ENCODE results near the gene FNDC1. TPM values are rescaled to one million over a fixed set of nuclear protein-coding genes. Genes with fewer than 3 reads are reported as not detected.

FNDC1 gene
- total RNA-seq, 1 experiment from 2014 or later = not detected

GRCh38 chr6:159194421-159194820, 25.2 kb downstream of the FNDC1 start:
- DNase-seq (ENCODE audit: low read depth) = no peak
- in situ Hi-C loops (cut with HindIII; ENCODE audit: low pct_unique_long_range_greater_than_20kb, low sequenced_read_pairs) = no loop called here

GRCh38 chr6:159196430-159196975, 27.3 kb downstream of the FNDC1 start:
- in situ Hi-C loops (cut with HindIII; ENCODE audit: low pct_unique_long_range_greater_than_20kb, low sequenced_read_pairs) = no loop called here
- no peak for DNase-seq (ENCODE audit: low read depth)

GRCh38 chr6:159197251-159197650, 28.1 kb downstream of the FNDC1 start:
- in situ Hi-C loops (cut with HindIII; ENCODE audit: low pct_unique_long_range_greater_than_20kb, low sequenced_read_pairs) = no loop called here

GRCh38 chr6:159201336-159201735, 32.1 kb downstream of the FNDC1 start:
- in situ Hi-C loops (cut with HindIII; ENCODE audit: low pct_unique_long_range_greater_than_20kb, low sequenced_read_pairs) = no loop called here
- no peak for DNase-seq (ENCODE audit: low read depth)

More at GRCh38 chr6:159197251-159197650, 28.1 kb downstream of the FNDC1 start:
- no peak for DNase-seq (ENCODE audit: low read depth)

GRCh38 chr6:159203304-159204005, 34.3 kb downstream of the FNDC1 start:
- in situ Hi-C loops (cut with HindIII; ENCODE audit: low pct_unique_long_range_greater_than_20kb, low sequenced_read_pairs) = no loop called here
- DNase-seq (ENCODE audit: low read depth) = no peak

- in situ Hi-C loops (cut with HindIII; ENCODE audit: low pct_unique_long_range_greater_than_20kb, low sequenced_read_pairs) = no loop called here
- DNase-seq (ENCODE audit: low read depth) = no peak
Measured at GRCh38 chr6:159204605-159205004, 35.4 kb downstream of the FNDC1 start.

- no peak for DNase-seq (ENCODE audit: low read depth)
- in situ Hi-C loops (cut with HindIII; ENCODE audit: low pct_unique_long_range_greater_than_20kb, low sequenced_read_pairs) = no loop called here
Measured at GRCh38 chr6:159212028-159212427, 42.8 kb downstream of the FNDC1 start.

GRCh38 chr6:159212525-159213280, 43.5 kb downstream of the FNDC1 start:
- in situ Hi-C loops (cut with HindIII; ENCODE audit: low pct_unique_long_range_greater_than_20kb, low sequenced_read_pairs) = no loop called here
- no peak for DNase-seq (ENCODE audit: low read depth)

GRCh38 chr6:159213405-159213804, 44.2 kb downstream of the FNDC1 start:
- no peak for DNase-seq (ENCODE audit: low read depth)
- in situ Hi-C loops (cut with HindIII; ENCODE audit: low pct_unique_long_range_greater_than_20kb, low sequenced_read_pairs) = no loop called here

- DNase-seq (ENCODE audit: low read depth) = no peak
- in situ Hi-C loops (cut with HindIII; ENCODE audit: low pct_unique_long_range_greater_than_20kb, low sequenced_read_pairs) = no loop called here
Measured at GRCh38 chr6:159214281-159214680, 45.1 kb downstream of the FNDC1 start.

GRCh38 chr6:159217595-159218275, 48.5 kb downstream of the FNDC1 start:
- DNase-seq (ENCODE audit: low read depth) = peak; percentile 13
- in situ Hi-C loops (cut with HindIII; ENCODE audit: low pct_unique_long_range_greater_than_20kb, low sequenced_read_pairs) = no loop called here

- in situ Hi-C loops (cut with HindIII; ENCODE audit: low pct_unique_long_range_greater_than_20kb, low sequenced_read_pairs) = no loop called here
- no peak for DNase-seq (ENCODE audit: low read depth)
Measured at GRCh38 chr6:159220093-159220492, 50.9 kb downstream of the FNDC1 start.

GRCh38 chr6:159221486-159222170, 52.4 kb downstream of the FNDC1 start:
- in situ Hi-C loops (cut with HindIII; ENCODE audit: low pct_unique_long_range_greater_than_20kb, low sequenced_read_pairs) = no loop called here
- DNase-seq (ENCODE audit: low read depth) = no peak

GRCh38 chr6:159224452-159224851, 55.3 kb downstream of the FNDC1 start:
- in situ Hi-C loops (cut with HindIII; ENCODE audit: low pct_unique_long_range_greater_than_20kb, low sequenced_read_pairs) = no loop called here
- no peak for DNase-seq (ENCODE audit: low read depth)

- in situ Hi-C loops (cut with HindIII; ENCODE audit: low pct_unique_long_range_greater_than_20kb, low sequenced_read_pairs) = no loop called here
- no peak for DNase-seq (ENCODE audit: low read depth)
Measured at GRCh38 chr6:159229651-159230051, 60.5 kb downstream of the FNDC1 start.

- no peak for DNase-seq (ENCODE audit: low read depth)
- in situ Hi-C loops (cut with HindIII; ENCODE audit: low pct_unique_long_range_greater_than_20kb, low sequenced_read_pairs) = no loop called here
Measured at GRCh38 chr6:159232106-159232645, 63.0 kb downstream of the FNDC1 start.

- in situ Hi-C loops (cut with HindIII; ENCODE audit: low pct_unique_long_range_greater_than_20kb, low sequenced_read_pairs) = no loop called here
- DNase-seq (ENCODE audit: low read depth) = no peak
Measured at GRCh38 chr6:159232751-159233150, 63.6 kb downstream of the FNDC1 start.

Data from Caki2 (cell line).